ENCODE data around the gene ATP6V0B. TPM values are rescaled to one million over a fixed set of nuclear protein-coding genes. Genes with fewer than 3 reads are reported as not detected.

The ATP6V0B gene
- total RNA-seq, 4 donors from 2014 or later, result 135 to 180 (median 169) TPM

DNA sequence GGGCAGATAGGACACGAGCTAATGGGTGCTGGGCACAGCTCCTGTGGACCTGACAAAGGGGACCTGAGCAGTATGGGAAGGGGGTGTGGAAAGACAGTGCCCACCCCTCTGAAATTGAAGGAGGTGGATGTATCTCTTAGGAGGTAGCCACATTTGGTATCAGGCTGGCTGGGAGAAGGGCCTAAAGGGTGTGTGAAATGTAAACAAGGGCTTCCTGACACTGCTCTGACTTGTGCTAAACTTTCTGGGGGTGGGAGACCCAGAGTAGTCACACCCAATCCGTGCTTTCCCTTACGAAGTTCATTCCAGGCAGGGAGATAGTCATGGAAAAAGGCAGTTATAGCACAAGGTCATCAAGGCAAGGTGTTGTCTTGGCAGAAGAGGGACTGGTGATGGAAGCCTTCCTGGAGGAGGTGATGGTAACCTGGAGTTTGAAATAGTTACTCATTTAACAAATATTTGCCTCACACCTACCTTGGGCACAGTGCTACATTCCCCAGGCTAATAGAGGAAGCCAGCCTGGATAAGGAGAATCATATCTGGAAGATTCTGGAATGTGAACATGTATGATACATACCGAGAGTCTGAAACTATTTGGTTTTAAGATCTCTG lies 11.3 kb downstream of the ATP6V0B start:
- no peak overlapping the region for H3K4me3 ChIP-seq (ENCODE audit: low read depth, poor library complexity, severe bottlenecking)
- intact Hi-C loops (cut with DNase I; ENCODE audit: low total_unique reads), result no loop called here
- WGBS, 2 donors, result 77 to 86% methylated on average over 4 of the region's 4 CpGs
- DNase-seq (ENCODE audit: low spot score in 2 of 2), result no peak
- TF ChIP-seq CTCF (IDR thresholded peaks at IDR 0.05) (no peak), POLR2A (IDR thresholded peaks at IDR 0.05) (no peak)

GRCh38 chr1:43986712-43987111 lies 12.0 kb downstream of the ATP6V0B start:
- TF ChIP-seq CTCF (IDR thresholded peaks at IDR 0.05), result no peak
- no peak for TF ChIP-seq POLR2A (IDR thresholded peaks at IDR 0.05)
- intact Hi-C loops (cut with DNase I; ENCODE audit: low total_unique reads), result no loop called here
- no peak overlapping the region for H3K4me3 ChIP-seq (ENCODE audit: low read depth, poor library complexity, severe bottlenecking)
- WGBS, 2 donors, result 62 to 68% methylated on average over 6 of the region's 6 CpGs
- DNase-seq (ENCODE audit: low spot score in 2 of 2), result no peak

- 74 to 82% methylated on average over 6 of the region's 6 CpGs for WGBS, 2 donors
These were observed 12.6 kb downstream of the ATP6V0B start for GRCh38 chr1:43987159-43987902.

DNA sequence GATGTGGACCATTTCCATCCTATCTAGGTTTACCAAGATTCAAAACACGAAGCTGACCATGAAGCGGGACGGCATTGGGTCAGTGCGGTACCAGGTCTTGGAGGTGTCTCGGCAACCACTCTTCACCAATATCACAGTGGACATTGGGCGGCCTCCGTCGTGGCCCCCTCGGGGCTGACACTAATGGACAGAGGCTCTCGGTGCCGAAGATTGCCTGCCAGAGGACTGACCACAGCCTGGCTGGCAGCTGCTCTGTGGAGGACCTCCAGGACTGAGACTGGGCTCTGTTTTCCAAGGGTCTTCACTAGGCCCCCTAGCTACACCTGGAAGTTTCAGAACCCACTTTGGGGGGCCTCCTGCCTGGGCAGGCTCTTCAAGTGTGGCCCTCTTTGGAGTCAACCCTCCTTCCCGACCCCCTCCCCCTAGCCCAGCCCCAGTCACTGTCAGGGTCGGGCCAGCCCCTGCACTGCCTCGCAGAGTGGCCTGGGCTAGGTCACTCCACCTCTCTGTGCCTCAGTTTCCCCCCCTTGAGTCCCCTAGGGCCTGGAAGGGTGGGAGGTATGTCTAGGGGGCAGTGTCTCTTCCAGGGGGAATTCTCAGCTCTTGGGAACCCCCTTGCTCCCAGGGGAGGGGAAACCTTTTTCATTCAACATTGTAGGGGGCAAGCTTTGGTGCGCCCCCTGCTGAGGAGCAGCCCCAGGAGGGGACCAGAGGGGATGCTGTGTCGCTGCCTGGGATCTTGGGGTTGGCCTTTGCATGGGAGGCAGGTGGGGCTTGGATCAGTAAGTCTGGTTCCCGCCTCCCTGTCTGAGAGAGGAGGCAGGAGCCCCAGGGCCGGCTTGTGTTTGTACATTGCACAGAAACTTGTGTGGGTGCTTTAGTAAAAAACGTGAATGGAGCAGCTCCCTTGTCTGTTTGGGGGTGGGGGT lies 15.8 kb downstream of the ATP6V0B start:
- intact Hi-C loops (cut with DNase I; ENCODE audit: low total_unique reads), result no loop called here
- DNase-seq (ENCODE audit: low spot score in 2 of 2), result no peak
- peak overlapping the region; percentile 26 for H3K4me3 ChIP-seq (ENCODE audit: low read depth, poor library complexity, severe bottlenecking)
- WGBS, 2 donors, result 67 to 74% methylated on average over 19 of the region's 19 CpGs
- no peak for TF ChIP-seq POLR2A (IDR thresholded peaks at IDR 0.05)

More at GRCh38 chr1:43987159-43987902, 12.6 kb downstream of the ATP6V0B start:
- intact Hi-C loops (cut with DNase I; ENCODE audit: low total_unique reads), result no loop called here
- TF ChIP-seq POLR2A (IDR thresholded peaks at IDR 0.05) (no peak), CTCF (IDR thresholded peaks at IDR 0.05) (no peak)
- DNase-seq (ENCODE audit: low spot score in 2 of 2), result no peak
- H3K4me3 ChIP-seq (ENCODE audit: low read depth, poor library complexity, severe bottlenecking), result no peak overlapping the region

DNA sequence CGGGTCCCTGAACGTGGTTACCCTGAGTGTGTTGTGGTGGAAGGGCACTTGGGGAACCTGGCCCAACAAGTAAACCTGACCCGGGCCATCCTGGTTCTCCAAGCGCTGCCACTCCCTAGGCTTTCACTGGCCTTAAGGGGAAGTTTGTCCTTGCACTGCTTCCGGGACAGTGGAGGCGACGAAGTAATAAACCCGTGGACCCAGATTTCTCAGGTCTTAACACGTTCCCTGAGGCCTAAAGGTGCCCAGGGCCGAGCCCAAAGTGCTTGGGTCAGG lies 16.4 kb downstream of the ATP6V0B start:
- H3K4me3 ChIP-seq (ENCODE audit: low read depth, poor library complexity, severe bottlenecking), result peak overlapping the region; percentile 26
- 1% methylated on average over 10 of the region's 10 CpGs for WGBS, 2 donors
- no peak for DNase-seq (ENCODE audit: low spot score in 2 of 2)
- TF ChIP-seq POLR2A (IDR thresholded peaks at IDR 0.05) (no peak), CTCF (IDR thresholded peaks at IDR 0.05) (no peak)
- intact Hi-C loops (cut with DNase I; ENCODE audit: low total_unique reads), result no loop called here

All from lower leg skin (tissue), 4 donors.